ENCODE data around the gene RPS6KB2. TPM values are rescaled to one million over a fixed set of nuclear protein-coding genes. Genes with fewer than 3 reads are reported as not detected.

RPS6KB2 gene
- total and polyA plus RNA-seq, 9 of the 15 experiments (the other 6 are each of a cell fraction or from before 2014, with no cell fraction given), result 0.42 to 122 (median 82.6) TPM

DNA sequence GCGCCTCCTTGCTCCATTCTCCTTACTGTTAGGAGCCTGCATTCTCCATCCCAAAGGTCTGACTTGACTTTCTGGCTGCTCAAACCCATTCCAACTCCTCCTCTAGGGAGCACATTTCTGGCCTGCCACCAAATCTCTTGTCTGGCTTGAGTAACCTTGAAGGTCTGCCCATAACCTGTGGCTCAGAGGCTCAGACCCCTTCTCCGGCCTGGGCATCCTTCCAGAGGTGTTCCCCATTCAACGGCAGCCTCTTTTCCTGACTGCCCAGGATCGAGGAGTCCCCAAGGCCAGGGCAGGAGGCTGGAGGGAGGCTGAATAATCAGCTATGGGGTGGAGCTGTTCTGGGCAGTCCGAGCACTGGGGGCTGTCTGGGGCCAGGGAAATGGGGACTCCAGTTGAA lies 34.3 kb upstream of the RPS6KB2 start (continued):
- TF ChIP-seq, protein P1, sequence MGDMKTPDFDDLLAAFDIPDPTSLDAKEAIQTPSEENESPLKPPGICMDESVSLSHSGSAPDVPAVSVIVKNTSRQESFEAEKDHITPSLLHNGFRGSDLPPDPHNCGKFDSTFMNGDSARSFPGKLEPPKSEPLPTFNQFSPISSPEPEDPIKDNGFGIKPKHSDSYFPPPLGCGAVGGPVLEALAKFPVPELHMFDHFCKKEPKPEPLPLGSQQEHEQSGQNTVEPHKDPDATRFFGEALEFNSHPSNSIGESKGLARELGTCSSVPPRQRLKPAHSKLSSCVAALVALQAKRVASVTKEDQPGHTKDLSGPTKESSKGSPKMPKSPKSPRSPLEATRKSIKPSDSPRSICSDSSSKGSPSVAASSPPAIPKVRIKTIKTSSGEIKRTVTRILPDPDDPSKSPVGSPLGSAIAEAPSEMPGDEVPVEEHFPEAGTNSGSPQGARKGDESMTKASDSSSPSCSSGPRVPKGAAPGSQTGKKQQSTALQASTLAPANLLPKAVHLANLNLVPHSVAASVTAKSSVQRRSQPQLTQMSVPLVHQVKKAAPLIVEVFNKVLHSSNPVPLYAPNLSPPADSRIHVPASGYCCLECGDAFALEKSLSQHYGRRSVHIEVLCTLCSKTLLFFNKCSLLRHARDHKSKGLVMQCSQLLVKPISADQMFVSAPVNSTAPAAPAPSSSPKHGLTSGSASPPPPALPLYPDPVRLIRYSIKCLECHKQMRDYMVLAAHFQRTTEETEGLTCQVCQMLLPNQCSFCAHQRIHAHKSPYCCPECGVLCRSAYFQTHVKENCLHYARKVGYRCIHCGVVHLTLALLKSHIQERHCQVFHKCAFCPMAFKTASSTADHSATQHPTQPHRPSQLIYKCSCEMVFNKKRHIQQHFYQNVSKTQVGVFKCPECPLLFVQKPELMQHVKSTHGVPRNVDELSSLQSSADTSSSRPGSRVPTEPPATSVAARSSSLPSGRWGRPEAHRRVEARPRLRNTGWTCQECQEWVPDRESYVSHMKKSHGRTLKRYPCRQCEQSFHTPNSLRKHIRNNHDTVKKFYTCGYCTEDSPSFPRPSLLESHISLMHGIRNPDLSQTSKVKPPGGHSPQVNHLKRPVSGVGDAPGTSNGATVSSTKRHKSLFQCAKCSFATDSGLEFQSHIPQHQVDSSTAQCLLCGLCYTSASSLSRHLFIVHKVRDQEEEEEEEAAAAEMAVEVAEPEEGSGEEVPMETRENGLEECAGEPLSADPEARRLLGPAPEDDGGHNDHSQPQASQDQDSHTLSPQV (IDR thresholded peaks at IDR 0.05), result no peak
- TF ChIP-seq, protein P2, sequence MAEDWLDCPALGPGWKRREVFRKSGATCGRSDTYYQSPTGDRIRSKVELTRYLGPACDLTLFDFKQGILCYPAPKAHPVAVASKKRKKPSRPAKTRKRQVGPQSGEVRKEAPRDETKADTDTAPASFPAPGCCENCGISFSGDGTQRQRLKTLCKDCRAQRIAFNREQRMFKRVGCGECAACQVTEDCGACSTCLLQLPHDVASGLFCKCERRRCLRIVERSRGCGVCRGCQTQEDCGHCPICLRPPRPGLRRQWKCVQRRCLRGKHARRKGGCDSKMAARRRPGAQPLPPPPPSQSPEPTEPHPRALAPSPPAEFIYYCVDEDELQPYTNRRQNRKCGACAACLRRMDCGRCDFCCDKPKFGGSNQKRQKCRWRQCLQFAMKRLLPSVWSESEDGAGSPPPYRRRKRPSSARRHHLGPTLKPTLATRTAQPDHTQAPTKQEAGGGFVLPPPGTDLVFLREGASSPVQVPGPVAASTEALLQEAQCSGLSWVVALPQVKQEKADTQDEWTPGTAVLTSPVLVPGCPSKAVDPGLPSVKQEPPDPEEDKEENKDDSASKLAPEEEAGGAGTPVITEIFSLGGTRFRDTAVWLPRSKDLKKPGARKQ (CRISPR knock-in tag; IDR thresholded peaks at IDR 0.05), result no peak
- no peak for TF ChIP-seq KHSRP (IDR thresholded peaks at IDR 0.05)
- TF ChIP-seq, protein P3, sequence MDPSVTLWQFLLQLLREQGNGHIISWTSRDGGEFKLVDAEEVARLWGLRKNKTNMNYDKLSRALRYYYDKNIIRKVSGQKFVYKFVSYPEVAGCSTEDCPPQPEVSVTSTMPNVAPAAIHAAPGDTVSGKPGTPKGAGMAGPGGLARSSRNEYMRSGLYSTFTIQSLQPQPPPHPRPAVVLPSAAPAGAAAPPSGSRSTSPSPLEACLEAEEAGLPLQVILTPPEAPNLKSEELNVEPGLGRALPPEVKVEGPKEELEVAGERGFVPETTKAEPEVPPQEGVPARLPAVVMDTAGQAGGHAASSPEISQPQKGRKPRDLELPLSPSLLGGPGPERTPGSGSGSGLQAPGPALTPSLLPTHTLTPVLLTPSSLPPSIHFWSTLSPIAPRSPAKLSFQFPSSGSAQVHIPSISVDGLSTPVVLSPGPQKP (CRISPR knock-in tag; IDR thresholded peaks at IDR 0.05), result no peak
- no peak for TF ChIP-seq RCOR1 (IDR thresholded peaks at IDR 0.05; ENCODE audit: borderline replicate concordance in 1 of 2, low read depth in 2 of 2, low read length in 2 of 2)
- no peak for TF ChIP-seq MAFG (tag; conservative IDR thresholded peaks at IDR 0.05)

Data from K562 (cell line).